Globus pallidus (tissue), 1 donor: ENCODE measurements around the gene GSTP1.
"Not testable (repeated sequence)": the region's sequence is repeated elsewhere in the genome, so short reads cannot be mapped to it uniquely, and the experiment has no call there.

ENCODE experiments used
- DNase-seq: peaks from one replicate; pipeline ENCODE4 v3.0.0-alpha.2; 2015; ENCODE audit warnings: low spot score

The GSTP1 gene

GRCh38 chr11:67563705-67564114 is 19.9 kb upstream of the GSTP1 start:
- not testable (repeated sequence) for DNase-seq

GRCh38 chr11:67564230-67564629 is 19.4 kb upstream of the GSTP1 start:
- no peak for DNase-seq

GRCh38 chr11:67571443-67571842 is 12.2 kb upstream of the GSTP1 start:
- DNase-seq = no peak

- DNase-seq = no peak
Observed at GRCh38 chr11:67572305-67572704, 11.3 kb upstream of the GSTP1 start.

GRCh38 chr11:67572747-67573419 is 10.7 kb upstream of the GSTP1 start:
- DNase-seq = peak; percentile 40

GRCh38 chr11:67574938-67575337 is 8.7 kb upstream of the GSTP1 start:
- DNase-seq = no peak

- no peak for DNase-seq
Observed at GRCh38 chr11:67576735-67577475, 6.7 kb upstream of the GSTP1 start.

GRCh38 chr11:67577951-67578350 is 5.7 kb upstream of the GSTP1 start:
- no peak for DNase-seq

GRCh38 chr11:67581469-67581868 is 2.1 kb upstream of the GSTP1 start:
- DNase-seq = no peak

GRCh38 chr11:67582011-67582410 is 1.6 kb upstream of the GSTP1 start:
- no peak for DNase-seq

- DNase-seq = peak; percentile 54
Observed at GRCh38 chr11:67584205-67584880, 731 bp downstream of the GSTP1 start.

GRCh38 chr11:67584881-67585873 is 1.6 kb downstream of the GSTP1 start:
- no peak for DNase-seq

- DNase-seq = no peak
Observed at GRCh38 chr11:67585911-67586310, 2.3 kb downstream of the GSTP1 start.

GRCh38 chr11:67586568-67587250 is 3.1 kb downstream of the GSTP1 start:
- DNase-seq = no peak

- no peak for DNase-seq
Observed at GRCh38 chr11:67588136-67588503, 4.5 kb downstream of the GSTP1 start.

GRCh38 chr11:67588899-67589415 is 5.3 kb downstream of the GSTP1 start:
- DNase-seq = not testable (repeated sequence)

GRCh38 chr11:67592880-67593564 is 9.4 kb downstream of the GSTP1 start:
- no peak for DNase-seq

- no peak for DNase-seq
Observed at GRCh38 chr11:67593565-67593905, 9.9 kb downstream of the GSTP1 start.

GRCh38 chr11:67594480-67594879 is 10.9 kb downstream of the GSTP1 start:
- DNase-seq = no peak

GRCh38 chr11:67596753-67597300 is 13.2 kb downstream of the GSTP1 start:
- DNase-seq = no peak
